Measurements from ENCODE around the gene SNED1.

SNED1 gene

GRCh38 chr2:240997856-240998705 lies at the start of gene SNED1 (continued):
- TF ChIP-seq ZNF677 (tag by site-specific recombination; IDR thresholded peaks at IDR 0.05) = no peak
- TF ChIP-seq ZNF600 (tag by site-specific recombination; IDR thresholded peaks at IDR 0.05) = no peak

- POLR2A ChIA-PET = no interaction called here
- Histone ChIP-seq H3K4me3 (ENCODE audit: low read depth, low read length) (no peak overlapping the region), H3K9me3 (ENCODE audit: control insufficient read depth, insufficient read depth, low read depth, low read length) (no peaks in the 10 kb centered on the region), H3K4me1 (ENCODE audit: control insufficient read depth, insufficient read depth, low read length) (no peaks in the 10 kb centered on the region), H3K27ac (ENCODE audit: extremely low read depth, low read depth, low read length) (no peak overlapping the region), H3K36me3 (ENCODE audit: control insufficient read depth in 2 of 2, insufficient read depth in 1 of 2, low read length in 2 of 2) (no peaks in the 10 kb centered on the region)
- CTCF ChIA-PET = no interaction called here
- TF ChIP-seq ZNF747 (tag by site-specific recombination; IDR thresholded peaks at IDR 0.05) (no peak), ZNF140 (tag by site-specific recombination; IDR thresholded peaks at IDR 0.05) (no peak), OVOL3 (tag by site-specific recombination; IDR thresholded peaks at IDR 0.05) (no peak), ZNF404 (tag by site-specific recombination; IDR thresholded peaks at IDR 0.05) (no peak), BCL11A (tag by site-specific recombination; IDR thresholded peaks at IDR 0.05; ENCODE audit: low read depth) (no peak), ZNF521 (tag by site-specific recombination; IDR thresholded peaks at IDR 0.05) (no peak), ZNF48 (tag by site-specific recombination; IDR thresholded peaks at IDR 0.05) (no peak), SCRT2 (tag by site-specific recombination; IDR thresholded peaks at IDR 0.05) (peak; percentile 58)
Observed at GRCh38 chr2:240948905-240949790, 49.3 kb upstream of the SNED1 start.

- ChIA-PET POLR2A (no interaction called here), CTCF (no interaction called here)
- no peak overlapping the region for H3K27ac ChIP-seq (ENCODE audit: extremely low read depth, low read depth, low read length)
- H3K4me3 ChIP-seq (ENCODE audit: low read depth, low read length) = no peak overlapping the region
- no peaks in the 10 kb centered on the region for H3K36me3 ChIP-seq (ENCODE audit: control insufficient read depth in 2 of 2, insufficient read depth in 1 of 2, low read length in 2 of 2)
- TF ChIP-seq SCRT2 (tag by site-specific recombination; IDR thresholded peaks at IDR 0.05) (peak; percentile 87), SCRT1 (tag by site-specific recombination; IDR thresholded peaks at IDR 0.05; ENCODE audit: borderline replicate concordance) (peak; percentile 54; the same call in 1 of the 2 replicates), ZNF23 (tag by site-specific recombination; IDR thresholded peaks at IDR 0.05; ENCODE audit: borderline replicate concordance) (no peak), GLIS2 (tag by site-specific recombination; IDR thresholded peaks at IDR 0.05) (no peak)
- H3K4me1 ChIP-seq (ENCODE audit: control insufficient read depth, insufficient read depth, low read length) = no peaks in the 10 kb centered on the region
- H3K9me3 ChIP-seq (ENCODE audit: control insufficient read depth, insufficient read depth, low read depth, low read length) = no peaks in the 10 kb centered on the region
Observed at GRCh38 chr2:240949791-240950705, 48.4 kb upstream of the SNED1 start.

GRCh38 chr2:240951045-240951594 lies 47.3 kb upstream of the SNED1 start:
- POLR2A ChIA-PET = no interaction called here
- H3K36me3 ChIP-seq (ENCODE audit: control insufficient read depth in 2 of 2, insufficient read depth in 1 of 2, low read length in 2 of 2) = no peaks in the 10 kb centered on the region
- H3K27ac ChIP-seq (ENCODE audit: extremely low read depth, low read depth, low read length) = no peak overlapping the region
- H3K9me3 ChIP-seq (ENCODE audit: control insufficient read depth, insufficient read depth, low read depth, low read length) = no peaks in the 10 kb centered on the region
- H3K4me1 ChIP-seq (ENCODE audit: control insufficient read depth, insufficient read depth, low read length) = no peaks in the 10 kb centered on the region
- TF ChIP-seq ZNF366 (tag by site-specific recombination; conservative IDR thresholded peaks at IDR 0.05) = peak; percentile 95
- peak; percentile 87 for TF ChIP-seq ZBTB17 (tag by site-specific recombination; IDR thresholded peaks at IDR 0.05)
- peak; percentile 77 for TF ChIP-seq SCRT1 (tag by site-specific recombination; IDR thresholded peaks at IDR 0.05; ENCODE audit: borderline replicate concordance)
- TF ChIP-seq PRDM4 (tag by site-specific recombination; IDR thresholded peaks at IDR 0.05) = no peak
- CTCF ChIA-PET = no interaction called here
- H3K4me3 ChIP-seq (ENCODE audit: low read depth, low read length) = no peak overlapping the region
